ENCODE measurements around the gene PRR7. TPM values are rescaled to one million over a fixed set of nuclear protein-coding genes. Genes with fewer than 3 reads are reported as not detected.

Gene PRR7
- total and polyA plus RNA-seq, 2 of the 13 experiments (the other 11 are each of a cell fraction or from before 2014, with no cell fraction given): 4.8 to 5.0 TPM

- TF ChIP-seq PATZ1 (CRISPR knock-in tag; IDR thresholded peaks at IDR 0.05) (peak; percentile 33; the same call in 1 of the 2 replicates), STAG1 (CRISPR knock-in tag; IDR thresholded peaks at IDR 0.05) (peak; percentile 19; the same call in 1 of the 2 replicates), ARNT2 (CRISPR knock-in tag; IDR thresholded peaks at IDR 0.05; ENCODE audit: low read depth) (peak; percentile 81; the same call in 1 of the 2 replicates), ZNF431 (CRISPR knock-in tag; IDR thresholded peaks at IDR 0.05; ENCODE audit: borderline replicate concordance, low read depth) (0 out of 2 replicates have a peak, but pooled peaks have one; percentile 49), ZBTB26 (CRISPR knock-in tag; IDR thresholded peaks at IDR 0.05; ENCODE audit: borderline replicate concordance) (0 out of 2 replicates have a peak, but pooled peaks have one; percentile 14), ASH2L (IDR thresholded peaks at IDR 0.05; ENCODE audit: insufficient read length, low read depth, low read length) (peak; percentile 17), ZNF280B (CRISPR knock-in tag; IDR thresholded peaks at IDR 0.05; ENCODE audit: borderline replicate concordance) (peak; percentile 57; the same call in 1 of the 2 replicates), IKZF5 (CRISPR knock-in tag; IDR thresholded peaks at IDR 0.05) (no peak), ZBTB4 (CRISPR knock-in tag; IDR thresholded peaks at IDR 0.05; ENCODE audit: borderline replicate concordance) (0 out of 2 replicates have a peak, but pooled peaks have one; percentile 50), PBX3 (CRISPR knock-in tag; IDR thresholded peaks at IDR 0.05; ENCODE audit: borderline replicate concordance) (no peak), ZXDC (CRISPR knock-in tag; IDR thresholded peaks at IDR 0.05) (0 out of 2 replicates have a peak, but pooled peaks have one; percentile 24)
Measured at GRCh38 chr5:177446200-177447065, at the start of gene PRR7 (continued).

Measured in HepG2 (cell line).